Measurements from ENCODE around the gene SP140L. TPM values are rescaled to one million over a fixed set of nuclear protein-coding genes. Genes with fewer than 3 reads are reported as not detected.

SP140L gene
- total RNA-seq, 1 donor from 2014 or later, result 112 TPM

- POLR2A ChIA-PET, result no interaction called here
- no peak for TF ChIP-seq CTCF (IDR thresholded peaks at IDR 0.05)
- ATAC-seq (ENCODE audit: low read depth) (no peak), DNase-seq (no peak)
- Mint-ChIP-seq H3K4me3 (no peak overlapping the region), H3K27me3 (no peaks in the 10 kb centered on the region), H3K4me1 (peaks cover 42% of the 10 kb centered on the region), H3K27ac (peak overlapping the region; percentile 71), H3K36me3 (ENCODE audit: low read depth) (peaks cover 58% of the 10 kb centered on the region), H3K9me3 (peaks cover 19% of the 10 kb centered on the region)
- intact Hi-C loops (cut with micrococcal nuclease), result no loop called here
- CTCF ChIA-PET, result no interaction called here
Observed at GRCh38 chr2:230343747-230344146, 16.8 kb downstream of the SP140L start.

- DNase-seq (no peak), ATAC-seq (ENCODE audit: low read depth) (no peak)
- POLR2A ChIA-PET, result interaction anchor here (1.2 kb wide), 1 partner anchor 101 kb away, joined by 4 read pairs; no protein-coding TSS in a partner anchor
- H3K4me1 Mint-ChIP-seq, result peaks cover 56% of the 10 kb centered on the region
- no peak overlapping the region for H3K4me3 Mint-ChIP-seq
- H3K9me3 Mint-ChIP-seq, result peaks cover 19% of the 10 kb centered on the region
- intact Hi-C loops (cut with micrococcal nuclease), result no loop called here
- no peak overlapping the region for H3K27ac Mint-ChIP-seq
- H3K36me3 Mint-ChIP-seq (ENCODE audit: low read depth), result peaks cover 75% of the 10 kb centered on the region
- H3K27me3 Mint-ChIP-seq, result no peaks in the 10 kb centered on the region
- CTCF ChIA-PET, result no interaction called here
- no peak for TF ChIP-seq CTCF (IDR thresholded peaks at IDR 0.05)
Observed at GRCh38 chr2:230346465-230346864, 19.5 kb downstream of the SP140L start.

GRCh38 chr2:230346921-230347533 lies 20.0 kb downstream of the SP140L start:
- ATAC-seq (ENCODE audit: low read depth) (no peak), DNase-seq (no peak)
- H3K4me1 Mint-ChIP-seq, result peaks cover 56% of the 10 kb centered on the region
- H3K9me3 Mint-ChIP-seq, result peaks cover 19% of the 10 kb centered on the region
- no peaks in the 10 kb centered on the region for H3K27me3 Mint-ChIP-seq
- TF ChIP-seq CTCF (IDR thresholded peaks at IDR 0.05), result no peak
- ChIA-PET CTCF (no interaction called here), POLR2A (interaction anchor here (0.6 to 1.4 kb wide), 3 partner anchors 20 to 100 kb away, joined by 3 to 4 read pairs (median 4); partner anchors contain the start of gene SP140L)
- H3K27ac Mint-ChIP-seq, result peak overlapping the region; percentile 81
- H3K36me3 Mint-ChIP-seq (ENCODE audit: low read depth), result peaks cover 77% of the 10 kb centered on the region
- intact Hi-C loops (cut with micrococcal nuclease), result no loop called here
- no peak overlapping the region for H3K4me3 Mint-ChIP-seq

GRCh38 chr2:230347659-230348305 lies 20.8 kb downstream of the SP140L start:
- POLR2A ChIA-PET, result interaction anchor here (0.6 to 1.4 kb wide), 3 partner anchors 19 to 99 kb away, joined by 3 to 4 read pairs (median 4); partner anchors contain the start of gene SP140L
- peaks cover 19% of the 10 kb centered on the region for H3K9me3 Mint-ChIP-seq
- peaks cover 74% of the 10 kb centered on the region for H3K36me3 Mint-ChIP-seq (ENCODE audit: low read depth)
- no peaks in the 10 kb centered on the region for H3K27me3 Mint-ChIP-seq
- peak overlapping the region; percentile 28 for H3K4me3 Mint-ChIP-seq
- peak overlapping the region; percentile 81 for H3K27ac Mint-ChIP-seq
- CTCF ChIA-PET, result no interaction called here
- peaks cover 54% of the 10 kb centered on the region for H3K4me1 Mint-ChIP-seq
- DNase-seq, result no peak
- intact Hi-C loops (cut with micrococcal nuclease), result loop anchor here (2.0 kb wide), 1 partner anchor 15 kb away; no protein-coding TSS in a partner anchor
- no peak for TF ChIP-seq CTCF (IDR thresholded peaks at IDR 0.05)
- peak; percentile 74 for ATAC-seq (ENCODE audit: low read depth)

- peaks cover 65% of the 10 kb centered on the region for H3K36me3 Mint-ChIP-seq (ENCODE audit: low read depth)
Observed at GRCh38 chr2:230348787-230349186, 21.8 kb downstream of the SP140L start.

More at GRCh38 chr2:230348787-230349186, 21.8 kb downstream of the SP140L start:
- ChIA-PET POLR2A (interaction anchor here (0.6 kb wide), 1 partner anchor 91 kb away, joined by 3 read pairs; no protein-coding TSS in a partner anchor), CTCF (no interaction called here)
- no peak for DNase-seq
- H3K27me3 Mint-ChIP-seq, result no peaks in the 10 kb centered on the region
- ATAC-seq (ENCODE audit: low read depth), result no peak
- H3K9me3 Mint-ChIP-seq, result peaks cover 17% of the 10 kb centered on the region
- intact Hi-C loops (cut with micrococcal nuclease), result loop anchor here (2.0 kb wide), 1 partner anchor 14 kb away; no protein-coding TSS in a partner anchor
- H3K4me1 Mint-ChIP-seq, result peaks cover 50% of the 10 kb centered on the region
- no peak for TF ChIP-seq CTCF (IDR thresholded peaks at IDR 0.05)
- H3K27ac Mint-ChIP-seq, result peak overlapping the region; percentile 30
- no peak overlapping the region for H3K4me3 Mint-ChIP-seq
